ENCODE data around the gene KCTD16.

KCTD16 gene

GRCh38 chr5:144170276-144171024 is at the start of gene KCTD16, which contains the start of gene YIPF5:
TSS of gene KCTD16 (plus strand) at chr5:144170873.
TSS of gene YIPF5 (minus strand) at chr5:144170659. CDS start at chr5:144169955, 704 bp downstream.
- peak; percentile 87 for DNase-seq (ENCODE audit: extremely low read depth, low read depth)
- TF ChIP-seq, protein P1, sequence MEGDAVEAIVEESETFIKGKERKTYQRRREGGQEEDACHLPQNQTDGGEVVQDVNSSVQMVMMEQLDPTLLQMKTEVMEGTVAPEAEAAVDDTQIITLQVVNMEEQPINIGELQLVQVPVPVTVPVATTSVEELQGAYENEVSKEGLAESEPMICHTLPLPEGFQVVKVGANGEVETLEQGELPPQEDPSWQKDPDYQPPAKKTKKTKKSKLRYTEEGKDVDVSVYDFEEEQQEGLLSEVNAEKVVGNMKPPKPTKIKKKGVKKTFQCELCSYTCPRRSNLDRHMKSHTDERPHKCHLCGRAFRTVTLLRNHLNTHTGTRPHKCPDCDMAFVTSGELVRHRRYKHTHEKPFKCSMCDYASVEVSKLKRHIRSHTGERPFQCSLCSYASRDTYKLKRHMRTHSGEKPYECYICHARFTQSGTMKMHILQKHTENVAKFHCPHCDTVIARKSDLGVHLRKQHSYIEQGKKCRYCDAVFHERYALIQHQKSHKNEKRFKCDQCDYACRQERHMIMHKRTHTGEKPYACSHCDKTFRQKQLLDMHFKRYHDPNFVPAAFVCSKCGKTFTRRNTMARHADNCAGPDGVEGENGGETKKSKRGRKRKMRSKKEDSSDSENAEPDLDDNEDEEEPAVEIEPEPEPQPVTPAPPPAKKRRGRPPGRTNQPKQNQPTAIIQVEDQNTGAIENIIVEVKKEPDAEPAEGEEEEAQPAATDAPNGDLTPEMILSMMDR (IDR thresholded peaks at IDR 0.05; ENCODE audit: low read depth, low read length, missing control alignments), result no peak
- peak within 1 kb of the TSS; percentile 87 for H3K4me3 ChIP-seq (replicated peaks; ENCODE audit: low read depth, low read length)

GRCh38 chr5:144121577-144121976 is 49.1 kb upstream of the KCTD16 start:
- no peak overlapping the region for H3K4me3 ChIP-seq (replicated peaks; ENCODE audit: low read depth, low read length)
- DNase-seq (ENCODE audit: extremely low read depth, low read depth), result no peak
- TF ChIP-seq, protein P1 (IDR thresholded peaks at IDR 0.05; ENCODE audit: low read depth, low read length, missing control alignments), result no peak

DNA sequence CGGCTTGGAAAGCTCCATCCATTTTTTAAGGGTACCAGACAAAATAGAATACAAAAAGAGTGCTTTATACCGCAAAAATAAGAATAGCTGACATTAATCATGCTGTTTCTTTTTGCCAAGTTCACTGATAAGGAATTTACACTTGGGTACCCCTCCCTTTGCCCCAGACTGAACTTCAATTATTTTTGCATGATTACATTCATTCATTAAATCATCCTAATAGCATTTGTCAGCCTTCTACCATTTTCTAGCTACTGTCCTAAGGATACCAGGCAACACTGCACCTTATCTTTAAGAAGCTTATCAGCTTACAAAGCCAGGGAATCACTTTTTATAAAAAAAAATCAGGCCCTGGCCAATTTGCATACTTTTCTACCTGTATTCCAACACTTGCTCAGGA is 48.6 kb upstream of the KCTD16 start:
- TF ChIP-seq, protein P1 (IDR thresholded peaks at IDR 0.05; ENCODE audit: low read depth, low read length, missing control alignments), result no peak

GRCh38 chr5:144122641-144123040 is 48.0 kb upstream of the KCTD16 start:
- H3K4me3 ChIP-seq (replicated peaks; ENCODE audit: low read depth, low read length), result no peak overlapping the region
- TF ChIP-seq, protein P1 (IDR thresholded peaks at IDR 0.05; ENCODE audit: low read depth, low read length, missing control alignments), result no peak

More for the DNA sequence above, 48.6 kb upstream of the KCTD16 start:
- no peak overlapping the region for H3K4me3 ChIP-seq (replicated peaks; ENCODE audit: low read depth, low read length)
- no peak for DNase-seq (ENCODE audit: extremely low read depth, low read depth)

GRCh38 chr5:144125163-144125726 is 45.4 kb upstream of the KCTD16 start:
- DNase-seq (ENCODE audit: extremely low read depth, low read depth), result no peak
- H3K4me3 ChIP-seq (replicated peaks; ENCODE audit: low read depth, low read length), result no peak overlapping the region

More at GRCh38 chr5:144122641-144123040, 48.0 kb upstream of the KCTD16 start:
- no peak for DNase-seq (ENCODE audit: extremely low read depth, low read depth)

DNA sequence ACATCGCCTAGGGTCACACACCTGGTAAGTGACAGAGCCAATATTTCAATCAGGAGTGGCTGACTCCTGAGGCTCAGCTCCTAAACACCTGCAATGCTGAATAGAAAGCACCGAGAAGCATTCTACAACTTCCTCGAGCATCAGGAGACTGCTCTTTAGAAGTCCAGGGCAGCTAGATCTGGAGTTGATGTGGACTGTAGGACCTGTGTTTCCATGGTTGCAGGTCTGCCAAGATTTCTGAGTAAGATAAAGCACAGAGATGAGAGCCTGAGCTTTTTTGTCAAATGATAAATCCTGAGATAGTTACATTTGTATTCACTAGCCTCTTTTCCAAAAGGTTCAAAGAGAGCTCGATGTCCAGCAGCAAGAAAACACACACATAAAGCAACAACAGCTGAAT is 44.0 kb upstream of the KCTD16 start:
- DNase-seq (ENCODE audit: extremely low read depth, low read depth), result no peak
- TF ChIP-seq, protein P1 (IDR thresholded peaks at IDR 0.05; ENCODE audit: low read depth, low read length, missing control alignments), result no peak
- no peak overlapping the region for H3K4me3 ChIP-seq (replicated peaks; ENCODE audit: low read depth, low read length)

More at GRCh38 chr5:144125163-144125726, 45.4 kb upstream of the KCTD16 start:
- TF ChIP-seq, protein P1 (IDR thresholded peaks at IDR 0.05; ENCODE audit: low read depth, low read length, missing control alignments), result no peak
